Suprapubic skin (tissue), 4 donors: Measurements from ENCODE around the gene RNF34.

ENCODE experiments used
- EP300 ChIP-seq: sonication (generic); formaldehyde crosslinking; IDR thresholded peaks from one replicate; pipeline ENCODE4 v1.6.1; 2017; ENCODE audit warnings: antibody characterized with exemption
- POLR2A ChIP-seq, 2 donors: fragments of 450-650 bp; IDR thresholded peaks; one replicate each; pipeline ENCODE4 v1.6.1; 2017; ENCODE audit warnings: antibody characterized with exemption in 2 of 2, mild to moderate bottlenecking in 2 of 2, moderate library complexity in 2 of 2
- POLR2AphosphoS5 ChIP-seq, 3 donors: sonication (generic); formaldehyde crosslinking; IDR thresholded peaks; one replicate each; pipeline ENCODE4 v1.6.1; 2017; ENCODE audit warnings: antibody characterized with exemption in 3 of 3
- TF ChIP-seq, protein P1 (sequence below), 2 donors: fragments of 200-600 bp in 1 of 2; fragments of 450-650 bp in 1 of 2; sonication (generic) in 1 of 2; IDR thresholded peaks; one replicate each; pipeline ENCODE4 v1.5.1; 2016 to 2019; ENCODE audit warnings: antibody characterized with exemption in 2 of 2, mild to moderate bottlenecking in 1 of 2, moderate library complexity in 1 of 2

DNA sequence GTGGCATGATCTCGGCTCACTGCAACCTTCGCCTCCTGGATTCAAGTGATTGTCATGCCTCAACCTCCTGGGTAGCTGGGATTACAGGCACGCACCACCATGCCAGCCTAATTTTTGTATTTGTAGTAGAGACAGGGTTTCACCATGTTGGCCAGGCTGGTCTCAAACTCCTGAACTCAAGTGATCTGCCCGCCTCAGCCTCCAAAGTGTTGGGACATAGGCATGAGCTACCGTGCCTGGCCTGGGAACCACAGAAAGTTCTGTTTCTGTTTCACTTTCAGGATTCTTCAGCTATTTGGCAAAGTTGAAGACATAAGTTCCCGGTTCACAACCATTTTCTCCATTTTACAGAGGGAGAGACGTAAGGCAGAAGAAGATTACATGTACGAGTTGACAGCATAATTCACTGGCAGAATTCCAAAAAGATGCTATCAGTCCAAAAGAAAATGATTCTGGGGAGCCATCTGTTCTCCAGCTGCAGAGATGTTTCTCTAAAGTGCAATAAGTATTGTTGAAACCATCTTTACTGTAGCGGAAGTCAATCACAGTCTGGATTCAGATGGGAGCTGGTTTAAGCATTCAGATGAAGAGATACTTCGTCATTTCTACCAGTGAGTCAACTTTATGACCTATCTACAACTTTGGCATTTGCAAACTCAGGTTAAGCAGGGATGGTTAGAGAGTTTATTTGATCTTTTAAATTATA lies 8.1 kb upstream of the RNF34 start:
- TF ChIP-seq, protein P1, sequence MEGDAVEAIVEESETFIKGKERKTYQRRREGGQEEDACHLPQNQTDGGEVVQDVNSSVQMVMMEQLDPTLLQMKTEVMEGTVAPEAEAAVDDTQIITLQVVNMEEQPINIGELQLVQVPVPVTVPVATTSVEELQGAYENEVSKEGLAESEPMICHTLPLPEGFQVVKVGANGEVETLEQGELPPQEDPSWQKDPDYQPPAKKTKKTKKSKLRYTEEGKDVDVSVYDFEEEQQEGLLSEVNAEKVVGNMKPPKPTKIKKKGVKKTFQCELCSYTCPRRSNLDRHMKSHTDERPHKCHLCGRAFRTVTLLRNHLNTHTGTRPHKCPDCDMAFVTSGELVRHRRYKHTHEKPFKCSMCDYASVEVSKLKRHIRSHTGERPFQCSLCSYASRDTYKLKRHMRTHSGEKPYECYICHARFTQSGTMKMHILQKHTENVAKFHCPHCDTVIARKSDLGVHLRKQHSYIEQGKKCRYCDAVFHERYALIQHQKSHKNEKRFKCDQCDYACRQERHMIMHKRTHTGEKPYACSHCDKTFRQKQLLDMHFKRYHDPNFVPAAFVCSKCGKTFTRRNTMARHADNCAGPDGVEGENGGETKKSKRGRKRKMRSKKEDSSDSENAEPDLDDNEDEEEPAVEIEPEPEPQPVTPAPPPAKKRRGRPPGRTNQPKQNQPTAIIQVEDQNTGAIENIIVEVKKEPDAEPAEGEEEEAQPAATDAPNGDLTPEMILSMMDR (IDR thresholded peaks at IDR 0.05): no peak
- no peak for TF ChIP-seq POLR2A (IDR thresholded peaks at IDR 0.05)
- no peak for TF ChIP-seq EP300
- no peak for TF ChIP-seq POLR2AphosphoS5 (IDR thresholded peaks at IDR 0.05)
